Measurements from ENCODE around the gene CLSTN2.

DNA sequence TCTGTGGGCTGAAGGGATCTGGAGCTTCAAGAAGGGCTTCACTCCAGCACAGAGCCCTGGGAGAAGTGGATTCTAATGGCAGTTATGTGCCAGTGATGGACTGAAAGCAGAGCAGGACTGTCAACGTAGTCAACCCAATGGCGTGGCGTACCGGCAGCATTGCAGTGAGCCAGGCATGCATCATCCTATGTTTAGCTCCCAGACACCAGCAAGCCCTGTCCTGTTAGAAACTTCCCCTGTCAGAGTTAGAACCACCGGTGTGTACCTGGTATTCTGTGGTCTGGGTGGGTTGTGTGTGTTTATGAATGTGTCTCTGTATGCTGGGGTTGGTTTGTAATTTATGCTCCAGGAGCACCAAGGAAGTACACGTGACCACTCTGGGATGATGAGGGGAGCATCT, 86.3 kb downstream of the CLSTN2 start:
- no peak for TF ChIP-seq POLR2A (IDR thresholded peaks at IDR 0.05)
- TF ChIP-seq, protein P1, sequence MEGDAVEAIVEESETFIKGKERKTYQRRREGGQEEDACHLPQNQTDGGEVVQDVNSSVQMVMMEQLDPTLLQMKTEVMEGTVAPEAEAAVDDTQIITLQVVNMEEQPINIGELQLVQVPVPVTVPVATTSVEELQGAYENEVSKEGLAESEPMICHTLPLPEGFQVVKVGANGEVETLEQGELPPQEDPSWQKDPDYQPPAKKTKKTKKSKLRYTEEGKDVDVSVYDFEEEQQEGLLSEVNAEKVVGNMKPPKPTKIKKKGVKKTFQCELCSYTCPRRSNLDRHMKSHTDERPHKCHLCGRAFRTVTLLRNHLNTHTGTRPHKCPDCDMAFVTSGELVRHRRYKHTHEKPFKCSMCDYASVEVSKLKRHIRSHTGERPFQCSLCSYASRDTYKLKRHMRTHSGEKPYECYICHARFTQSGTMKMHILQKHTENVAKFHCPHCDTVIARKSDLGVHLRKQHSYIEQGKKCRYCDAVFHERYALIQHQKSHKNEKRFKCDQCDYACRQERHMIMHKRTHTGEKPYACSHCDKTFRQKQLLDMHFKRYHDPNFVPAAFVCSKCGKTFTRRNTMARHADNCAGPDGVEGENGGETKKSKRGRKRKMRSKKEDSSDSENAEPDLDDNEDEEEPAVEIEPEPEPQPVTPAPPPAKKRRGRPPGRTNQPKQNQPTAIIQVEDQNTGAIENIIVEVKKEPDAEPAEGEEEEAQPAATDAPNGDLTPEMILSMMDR (IDR thresholded peaks at IDR 0.05), result no peak

Data from prostate gland (tissue), 2 donors.